Mesendoderm (in vitro differentiated cells): Measurements from ENCODE around the gene GUCA1A.

Experiments
- DNase-seq: peaks from one replicate; pipeline ENCODE4 v3.0.0; 2013
- H2AK5ac ChIP-seq: 2 replicates; pipeline ENCODE4 v1.6.1; 2013; ENCODE audit warnings: low read length, inconsistent platforms
- H2BK120ac ChIP-seq: 2 replicates; pipeline ENCODE4 v1.6.1; 2013; ENCODE audit warnings: low read depth, mild to moderate bottlenecking, low read length, moderate library complexity, mixed read lengths
- H2BK15ac ChIP-seq: replicated peaks from 2 replicates; pipeline ENCODE4 v1.6.1; 2013; ENCODE audit warnings: low read depth, mild to moderate bottlenecking, moderate library complexity
- H2BK5ac ChIP-seq: 2 replicates; pipeline ENCODE4 v1.6.1; 2013; ENCODE audit warnings: low read length, inconsistent platforms
- H3K18ac ChIP-seq: 2 replicates; pipeline ENCODE4 v1.6.1; 2013; ENCODE audit warnings: mild to moderate bottlenecking, low read length, mixed read lengths
- H3K23ac ChIP-seq: one replicate; pipeline ENCODE4 v1.6.1; 2013; ENCODE audit warnings: low read length
- H3K27ac ChIP-seq: 2 replicates; pipeline ENCODE4 v1.5.1; 2013; ENCODE audit warnings: low read depth, mild to moderate bottlenecking, inconsistent platforms, low read length, moderate library complexity
- H3K27me3 ChIP-seq: 2 replicates; pipeline ENCODE4 v1.6.1; 2013; ENCODE audit warnings: low read length, control low read depth, mild to moderate bottlenecking, inconsistent platforms; ENCODE audit not compliant: insufficient read depth, poor library complexity
- H3K36me3 ChIP-seq: 2 replicates; pipeline ENCODE4 v1.6.1; 2013; ENCODE audit warnings: low read length, inconsistent platforms; ENCODE audit not compliant: control insufficient read depth, insufficient read depth
- H3K4ac ChIP-seq: one replicate; pipeline ENCODE4 v1.6.1; 2013; ENCODE audit warnings: low read depth, mild to moderate bottlenecking, low read length, moderate library complexity
- H3K4me1 ChIP-seq: 2 replicates; pipeline ENCODE4 v1.6.1; 2013; ENCODE audit warnings: low read depth, low read length, inconsistent platforms; ENCODE audit not compliant: control insufficient read depth
- H3K4me2 ChIP-seq: 2 replicates; pipeline ENCODE4 v1.6.1; 2013; ENCODE audit warnings: low read length
- H3K4me3 ChIP-seq: 2 replicates; pipeline ENCODE4 v1.5.1; 2013; ENCODE audit warnings: mild to moderate bottlenecking, low read length
- H3K56ac ChIP-seq: one replicate; pipeline ENCODE4 v1.6.1; 2013; ENCODE audit warnings: low read length
- H3K79me1 ChIP-seq: 2 replicates; pipeline ENCODE4 v1.6.1; 2013; ENCODE audit warnings: low read length, inconsistent platforms
- H3K79me2 ChIP-seq: 2 replicates; pipeline ENCODE4 v1.6.1; 2013; ENCODE audit warnings: mild to moderate bottlenecking, low read length; ENCODE audit not compliant: control insufficient read depth, insufficient read depth
- H3K9ac ChIP-seq: 2 replicates; pipeline ENCODE4 v1.6.1; 2013; ENCODE audit warnings: low read length, inconsistent platforms
- H4K5ac ChIP-seq: one replicate; pipeline ENCODE4 v1.6.1; 2013; ENCODE audit warnings: low read length
- H4K8ac ChIP-seq: one replicate; pipeline ENCODE4 v1.6.1; 2013; ENCODE audit warnings: low read depth, mild to moderate bottlenecking, control low read depth, low read length, moderate library complexity
- WGBS: extraction: QIAGEN DNeasy Blood & Tissue Kit; methylation state at CpG from one replicate; pipeline ENCODE4 v1.1.7; 2013; ENCODE audit warnings: low lambda C conversion rate, missing lambda C conversion rate; ENCODE audit not compliant: insufficient coverage; ENCODE audit errors: extremely low coverage; 5-methylcytosine and 5-hydroxymethylcytosine counted together

The GUCA1A gene

GRCh38 chr6:42227173-42227850 lies 54.1 kb downstream of the GUCA1A start:
- no peaks in the 10 kb centered on the region for H3K79me1 ChIP-seq
- no peaks in the 10 kb centered on the region for H3K4me1 ChIP-seq
- no peak overlapping the region for H3K9ac ChIP-seq
- no peak overlapping the region for H3K4ac ChIP-seq
- no peak overlapping the region for H3K18ac ChIP-seq
- no peak overlapping the region for H2AK5ac ChIP-seq
- H3K27ac ChIP-seq, result no peak overlapping the region
- H2BK15ac ChIP-seq, result no peak overlapping the region
- H3K4me3 ChIP-seq, result no peak overlapping the region
- no peak overlapping the region for H3K23ac ChIP-seq
- no peak overlapping the region for H2BK5ac ChIP-seq
- H2BK120ac ChIP-seq, result no peak overlapping the region
- H3K27me3 ChIP-seq, result no peaks in the 10 kb centered on the region
- no peak overlapping the region for H3K56ac ChIP-seq
- no peaks in the 10 kb centered on the region for H3K79me2 ChIP-seq
- H3K36me3 ChIP-seq, result no peaks in the 10 kb centered on the region
- no peak for DNase-seq
- WGBS, result no CpG with 5 or more reads among the region's 9 CpGs
- H4K8ac ChIP-seq, result no peak overlapping the region
- no peak overlapping the region for H3K4me2 ChIP-seq
- no peak overlapping the region for H4K5ac ChIP-seq

GRCh38 chr6:42228305-42228704 lies 55.1 kb downstream of the GUCA1A start:
- Histone ChIP-seq H3K56ac (no peak overlapping the region), H2BK5ac (no peak overlapping the region), H2BK120ac (no peak overlapping the region), H3K79me2 (no peaks in the 10 kb centered on the region), H3K4me2 (no peak overlapping the region), H3K27me3 (no peaks in the 10 kb centered on the region), H3K36me3 (no peaks in the 10 kb centered on the region), H3K18ac (no peak overlapping the region), H3K4ac (no peak overlapping the region), H4K8ac (no peak overlapping the region), H3K27ac (no peak overlapping the region), H3K4me1 (no peaks in the 10 kb centered on the region), H2BK15ac (no peak overlapping the region), H3K4me3 (no peak overlapping the region), H3K23ac (no peak overlapping the region), H3K9ac (no peak overlapping the region), H2AK5ac (no peak overlapping the region), H3K79me1 (no peaks in the 10 kb centered on the region), H4K5ac (no peak overlapping the region)
- DNase-seq, result no peak
- WGBS, result no CpG with 5 or more reads among the region's 15 CpGs
